Endodermal cell (in vitro differentiated cells): ENCODE data around the gene ENAM. TPM values are rescaled to one million over a fixed set of nuclear protein-coding genes. Genes with fewer than 3 reads are reported as not detected.
"Not testable (repeated sequence)": the region's sequence is repeated elsewhere in the genome, so short reads cannot be mapped to it uniquely, and the experiment has no call there.

Experiments used
- DNase-seq: peaks from one replicate; pipeline ENCODE4 v3.0.0-alpha.2; 2017
- H3K27ac ChIP-seq: 2 replicates; pipeline ENCODE4 v1.5.1; 2013; ENCODE audit warnings: mild to moderate bottlenecking, low read depth, low read length, moderate library complexity
- H3K27me3 ChIP-seq: 2 replicates; pipeline ENCODE4 v1.6.1; 2013; ENCODE audit warnings: mild to moderate bottlenecking, low read length, moderate library complexity; ENCODE audit not compliant: insufficient read depth, control insufficient read depth, poor library complexity, severe bottlenecking
- H3K36me3 ChIP-seq: 2 replicates; pipeline ENCODE4 v1.7.0; 2013; ENCODE audit warnings: mild to moderate bottlenecking, low read length, moderate library complexity; ENCODE audit not compliant: control insufficient read depth, insufficient read depth
- H3K4me1 ChIP-seq: one replicate; pipeline ENCODE4 v1.7.0; 2013; ENCODE audit warnings: low read length; ENCODE audit not compliant: control insufficient read depth, insufficient read depth
- H3K4me3 ChIP-seq: 2 replicates; pipeline ENCODE4 v1.5.1; 2013; ENCODE audit warnings: mild to moderate bottlenecking, low read length, moderate library complexity
- H3K9ac ChIP-seq: 2 replicates; pipeline ENCODE4 v1.6.1; 2013; ENCODE audit warnings: mild to moderate bottlenecking, low read length, moderate library complexity; ENCODE audit not compliant: poor library complexity, severe bottlenecking; ENCODE audit errors: extremely low read depth
- H3K9me3 ChIP-seq: 2 replicates; pipeline ENCODE4 v1.6.1; 2013; ENCODE audit warnings: mild to moderate bottlenecking, low read length, moderate library complexity; ENCODE audit not compliant: control insufficient read depth
- H3K27ac Mint-ChIP-seq: 2 replicates; pipeline ENCODE4 v1.8.0; 2020; ENCODE audit warnings: mixed read lengths
- H3K27me3 Mint-ChIP-seq: 2 replicates; pipeline ENCODE4 v1.8.0; 2021; ENCODE audit warnings: mild to moderate bottlenecking, mixed read lengths; ENCODE audit not compliant: insufficient read depth
- H3K36me3 Mint-ChIP-seq: 2 replicates; pipeline ENCODE4 v1.8.0; 2020; ENCODE audit warnings: low read depth, mixed read lengths
- H3K4me1 Mint-ChIP-seq: 2 replicates; pipeline ENCODE4 v1.8.0; 2020; ENCODE audit warnings: mixed read lengths
- H3K4me3 Mint-ChIP-seq: 2 replicates; pipeline ENCODE4 v1.8.0; 2020; ENCODE audit warnings: mild to moderate bottlenecking, moderate library complexity, mixed read lengths
- H3K9me3 Mint-ChIP-seq: 2 replicates; pipeline ENCODE4 v1.8.0; 2020; ENCODE audit warnings: mild to moderate bottlenecking, mixed read lengths
- WGBS, 2 experiments: methylation state at CpG; one replicate each; pipeline versions ENCODE4 v1.1.5 to v1.1.7; 2013; ENCODE audit warnings: missing lambda C conversion rate in 2 of 2, mixed read lengths in 1 of 2; ENCODE audit not compliant: insufficient coverage in 1 of 2, insufficient read length in 1 of 2; 5-methylcytosine and 5-hydroxymethylcytosine counted together
- total RNA-seq, 2 donors: library from RNA; stranded (reverse); fragmentation: NEBNext Ultra II Directional in 1 of 2; extraction: Animal tissue kit (Norgen Biotek cat#: 25700) in 1 of 2; gene quantifications; 2 replicates in 1 of 2; 3 replicates in 1 of 2; pipeline ENCODE4 v1.2.1, GENCODE V29; 2021
- TF ChIP-seq, protein P1 (sequence below): fragments of 200-600 bp; sonication (generic); conservative IDR thresholded peaks from 2 replicates; pipeline ENCODE4 v1.5.0; 2021; ENCODE audit warnings: antibody characterized with exemption, mild to moderate bottlenecking

The ENAM gene
- total RNA-seq, 2 donors from 2014 or later: not detected

GRCh38 chr4:70681704-70682103 lies 53.2 kb downstream of the ENAM start:
- Mint-ChIP-seq H3K36me3 (no peaks in the 10 kb centered on the region), H3K4me3 (no peak overlapping the region), H3K4me1 (no peaks in the 10 kb centered on the region), H3K27me3 (peaks cover 7% of the 10 kb centered on the region), H3K27ac (no peak overlapping the region), H3K9me3 (no peaks in the 10 kb centered on the region)
- Histone ChIP-seq H3K9me3 (no peaks in the 10 kb centered on the region), H3K36me3 (no peaks in the 10 kb centered on the region), H3K27ac (no peak overlapping the region), H3K4me1 (no peaks in the 10 kb centered on the region), H3K9ac (no peak overlapping the region), H3K27me3 (no peaks in the 10 kb centered on the region), H3K4me3 (no peak overlapping the region)
- no peak for DNase-seq
- TF ChIP-seq, protein P1, sequence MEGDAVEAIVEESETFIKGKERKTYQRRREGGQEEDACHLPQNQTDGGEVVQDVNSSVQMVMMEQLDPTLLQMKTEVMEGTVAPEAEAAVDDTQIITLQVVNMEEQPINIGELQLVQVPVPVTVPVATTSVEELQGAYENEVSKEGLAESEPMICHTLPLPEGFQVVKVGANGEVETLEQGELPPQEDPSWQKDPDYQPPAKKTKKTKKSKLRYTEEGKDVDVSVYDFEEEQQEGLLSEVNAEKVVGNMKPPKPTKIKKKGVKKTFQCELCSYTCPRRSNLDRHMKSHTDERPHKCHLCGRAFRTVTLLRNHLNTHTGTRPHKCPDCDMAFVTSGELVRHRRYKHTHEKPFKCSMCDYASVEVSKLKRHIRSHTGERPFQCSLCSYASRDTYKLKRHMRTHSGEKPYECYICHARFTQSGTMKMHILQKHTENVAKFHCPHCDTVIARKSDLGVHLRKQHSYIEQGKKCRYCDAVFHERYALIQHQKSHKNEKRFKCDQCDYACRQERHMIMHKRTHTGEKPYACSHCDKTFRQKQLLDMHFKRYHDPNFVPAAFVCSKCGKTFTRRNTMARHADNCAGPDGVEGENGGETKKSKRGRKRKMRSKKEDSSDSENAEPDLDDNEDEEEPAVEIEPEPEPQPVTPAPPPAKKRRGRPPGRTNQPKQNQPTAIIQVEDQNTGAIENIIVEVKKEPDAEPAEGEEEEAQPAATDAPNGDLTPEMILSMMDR: no peak

DNA sequence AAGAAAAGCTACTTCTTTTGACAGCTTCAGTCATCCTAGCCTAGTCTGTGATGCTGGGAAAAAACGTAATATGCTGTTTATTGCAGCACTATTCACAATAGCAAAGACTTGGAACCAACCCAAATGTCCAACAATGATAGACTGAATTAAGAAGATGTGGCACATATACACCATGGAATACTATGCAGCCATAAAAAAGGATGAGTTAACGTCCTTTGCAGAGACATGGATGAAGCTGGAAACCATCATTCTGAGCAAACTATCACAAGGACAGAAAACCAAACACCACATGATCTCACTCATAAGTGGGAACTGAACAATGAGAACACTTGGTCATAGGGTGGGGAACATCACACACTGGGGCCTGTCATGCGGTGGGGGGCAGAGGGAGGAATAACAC lies 53.6 kb downstream of the ENAM start:
- H3K27ac ChIP-seq, H3K4me3 ChIP-seq, H3K4me1 ChIP-seq, H3K4me1 Mint-ChIP-seq, H3K36me3 Mint-ChIP-seq, H3K27me3 Mint-ChIP-seq, H3K27me3 ChIP-seq, H3K9me3 ChIP-seq, H3K4me3 Mint-ChIP-seq, H3K9ac ChIP-seq, H3K36me3 ChIP-seq, H3K27ac Mint-ChIP-seq, DNase-seq, H3K9me3 Mint-ChIP-seq: not testable (repeated sequence)
- WGBS, 2 experiments: 90 to 93% methylated on average over 2 to 3 of the region's 3 CpGs

- Histone ChIP-seq H3K9ac (peak overlapping the region; percentile 82), H3K27ac (peak overlapping the region; percentile 91), H3K4me1 (no peaks in the 10 kb centered on the region), H3K27me3 (no peaks in the 10 kb centered on the region), H3K9me3 (no peaks in the 10 kb centered on the region), H3K36me3 (peaks cover 17% of the 10 kb centered on the region), H3K4me3 (peak overlapping the region; percentile 98)
- H3K4me1 Mint-ChIP-seq: peaks cover 22% of the 10 kb centered on the region
- no peak for DNase-seq
- peaks cover 7% of the 10 kb centered on the region for H3K27me3 Mint-ChIP-seq
- peak overlapping the region; percentile 98 for H3K4me3 Mint-ChIP-seq
- H3K36me3 Mint-ChIP-seq: peaks cover 17% of the 10 kb centered on the region
- no peaks in the 10 kb centered on the region for H3K9me3 Mint-ChIP-seq
- TF ChIP-seq, protein P1: no peak
- WGBS, 2 experiments: 88 to 96% methylated on average over 8 to 13 of the region's 13 CpGs
- peak overlapping the region; percentile 99 for H3K27ac Mint-ChIP-seq
Observed at GRCh38 chr4:70687392-70687791, 58.8 kb downstream of the ENAM start.
